ENCODE results near the gene GM2A.

GM2A gene

GRCh38 chr5:151286246-151286645 lies 33.3 kb downstream of the GM2A start:
- FAIRE-seq: no peak
- no peak for TF ChIP-seq CTCF (IDR thresholded peaks at IDR 0.05; ENCODE audit: insufficient read depth, missing control alignments)
- no peak for DNase-seq (ENCODE audit: insufficient read length, low spot score)

GRCh38 chr5:151288180-151288579 lies 35.2 kb downstream of the GM2A start:
- FAIRE-seq: no peak
- no peak for TF ChIP-seq CTCF (IDR thresholded peaks at IDR 0.05; ENCODE audit: insufficient read depth, missing control alignments)
- no peak for DNase-seq (ENCODE audit: insufficient read length, low spot score)

GRCh38 chr5:151293624-151294023 lies 40.6 kb downstream of the GM2A start:
- FAIRE-seq: no peak
- TF ChIP-seq CTCF (IDR thresholded peaks at IDR 0.05; ENCODE audit: insufficient read depth, missing control alignments): no peak
- DNase-seq (ENCODE audit: insufficient read length, low spot score): no peak

GRCh38 chr5:151295138-151295537 lies 42.2 kb downstream of the GM2A start:
- FAIRE-seq (no peak), DNase-seq (ENCODE audit: insufficient read length, low spot score) (no peak)
- no peak for TF ChIP-seq CTCF (IDR thresholded peaks at IDR 0.05; ENCODE audit: insufficient read depth, missing control alignments)

- DNase-seq (ENCODE audit: insufficient read length, low spot score) (no peak), FAIRE-seq (no peak)
- no peak for TF ChIP-seq CTCF (IDR thresholded peaks at IDR 0.05; ENCODE audit: insufficient read depth, missing control alignments)
Measured at GRCh38 chr5:151295791-151296477, 42.9 kb downstream of the GM2A start.

GRCh38 chr5:151296478-151296830 lies 43.5 kb downstream of the GM2A start:
- no peak for TF ChIP-seq CTCF (IDR thresholded peaks at IDR 0.05; ENCODE audit: insufficient read depth, missing control alignments)
- DNase-seq (ENCODE audit: insufficient read length, low spot score) (no peak), FAIRE-seq (no peak)

GRCh38 chr5:151296974-151297373 lies 44.0 kb downstream of the GM2A start:
- DNase-seq (ENCODE audit: insufficient read length, low spot score) (no peak), FAIRE-seq (no peak)
- no peak for TF ChIP-seq CTCF (IDR thresholded peaks at IDR 0.05; ENCODE audit: insufficient read depth, missing control alignments)

All from D721Med (cell line).